Stomach (tissue), 4 donors: ENCODE results near the gene ZNF670.
A peak's percentile ranks its signal among the peaks of the same experiment; 100 is the strongest.

Experiments
- CTCF ChIP-seq, 7 experiments: fragments of 450-650 bp in 4 of 7; fragments of 200-600 bp in 3 of 7; sonication (generic) in 3 of 7; IDR thresholded peaks; one replicate each; pipeline ENCODE4 v1.5.1; 2016 to 2019; ENCODE audit warnings: antibody characterized with exemption in 7 of 7, control low read depth in 2 of 7, mild to moderate bottlenecking in 1 of 7
- POLR2A ChIP-seq, 4 donors: fragments of 450-650 bp; IDR thresholded peaks; one replicate each; pipeline ENCODE4 v1.6.1; 2016; ENCODE audit warnings: antibody characterized with exemption in 4 of 4, control low read depth in 2 of 4, mild to moderate bottlenecking in 1 of 4, moderate library complexity in 1 of 4
- POLR2AphosphoS5 ChIP-seq, 3 donors: sonication (generic); formaldehyde crosslinking; IDR thresholded peaks; one replicate each; pipeline ENCODE4 v1.6.1; 2016; ENCODE audit warnings: antibody characterized with exemption in 3 of 3

- TF ChIP-seq CTCF (IDR thresholded peaks at IDR 0.05) (no peak), POLR2AphosphoS5 (IDR thresholded peaks at IDR 0.05) (peak; percentile 85 to 95 (median 92)), POLR2A (IDR thresholded peaks at IDR 0.05) (peak in 1 of 4 donors; percentile 17)
Measured at GRCh38 chr1:247103859-247104591, 25.4 kb upstream of the ZNF670 start, which contains the start of gene ZNF669.
